ENCODE measurements around the gene MAP3K2. TPM values are rescaled to one million over a fixed set of nuclear protein-coding genes. Genes with fewer than 3 reads are reported as not detected.

The MAP3K2 gene
- total RNA-seq, 1 experiment from 2014 or later: 54.8 TPM

DNA sequence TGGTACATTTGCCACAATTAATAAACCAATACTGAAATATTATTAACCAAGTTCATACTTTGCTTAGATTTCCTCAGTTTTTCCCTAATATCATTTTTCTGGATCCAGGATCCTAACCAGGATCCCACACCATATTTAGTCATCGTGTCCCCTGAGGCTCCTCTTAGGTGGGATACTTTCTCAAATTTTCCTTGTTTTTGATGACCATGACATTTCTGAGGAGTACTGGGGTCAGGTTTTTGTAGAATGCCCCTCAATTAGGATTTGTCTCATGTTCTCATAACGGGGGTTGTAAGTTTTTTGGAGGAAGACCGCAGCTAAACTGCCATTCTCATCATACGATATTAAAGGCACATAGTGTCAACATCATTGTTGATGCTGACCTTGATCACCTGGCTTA is 78.3 kb downstream of the MAP3K2 start:
- intact Hi-C loops (cut with micrococcal nuclease; ENCODE audit: unreplicated experiment): no loop called here
- CTCF ChIA-PET: no interaction called here

DNA sequence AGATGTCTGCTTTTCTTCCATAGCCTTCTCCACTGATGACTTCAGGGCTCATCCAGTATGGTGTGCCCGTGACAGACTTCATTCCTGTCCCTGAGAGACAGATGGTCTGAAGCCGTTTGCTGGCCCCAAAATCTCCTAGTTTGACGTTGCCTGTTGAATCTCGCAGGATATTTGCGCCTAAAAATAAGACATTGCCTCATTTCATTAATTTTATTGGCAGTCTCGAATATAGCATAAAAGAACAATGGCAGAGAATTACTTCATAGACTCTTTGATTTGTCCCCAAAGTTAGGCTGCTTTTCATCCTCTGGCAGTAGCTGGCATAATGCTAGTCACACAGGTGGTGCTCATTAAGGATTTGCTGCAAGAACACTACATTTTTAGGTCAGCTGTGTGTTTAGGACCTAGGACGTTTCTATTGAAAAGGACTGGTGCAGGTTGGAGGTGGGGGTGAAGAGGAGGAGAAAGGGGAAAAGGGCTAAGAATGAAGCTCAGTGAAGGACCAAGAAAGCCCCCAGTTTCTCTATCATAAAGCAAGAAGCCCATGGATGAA is 79.1 kb downstream of the MAP3K2 start:
- CTCF ChIA-PET: no interaction called here
- intact Hi-C loops (cut with micrococcal nuclease; ENCODE audit: unreplicated experiment): no loop called here
- TF ChIP-seq EZH2 (IDR thresholded peaks at IDR 0.05; ENCODE audit: borderline replicate concordance, low read depth, low read length, poor library complexity, severe bottlenecking): no peak
- TF ChIP-seq, protein P1, sequence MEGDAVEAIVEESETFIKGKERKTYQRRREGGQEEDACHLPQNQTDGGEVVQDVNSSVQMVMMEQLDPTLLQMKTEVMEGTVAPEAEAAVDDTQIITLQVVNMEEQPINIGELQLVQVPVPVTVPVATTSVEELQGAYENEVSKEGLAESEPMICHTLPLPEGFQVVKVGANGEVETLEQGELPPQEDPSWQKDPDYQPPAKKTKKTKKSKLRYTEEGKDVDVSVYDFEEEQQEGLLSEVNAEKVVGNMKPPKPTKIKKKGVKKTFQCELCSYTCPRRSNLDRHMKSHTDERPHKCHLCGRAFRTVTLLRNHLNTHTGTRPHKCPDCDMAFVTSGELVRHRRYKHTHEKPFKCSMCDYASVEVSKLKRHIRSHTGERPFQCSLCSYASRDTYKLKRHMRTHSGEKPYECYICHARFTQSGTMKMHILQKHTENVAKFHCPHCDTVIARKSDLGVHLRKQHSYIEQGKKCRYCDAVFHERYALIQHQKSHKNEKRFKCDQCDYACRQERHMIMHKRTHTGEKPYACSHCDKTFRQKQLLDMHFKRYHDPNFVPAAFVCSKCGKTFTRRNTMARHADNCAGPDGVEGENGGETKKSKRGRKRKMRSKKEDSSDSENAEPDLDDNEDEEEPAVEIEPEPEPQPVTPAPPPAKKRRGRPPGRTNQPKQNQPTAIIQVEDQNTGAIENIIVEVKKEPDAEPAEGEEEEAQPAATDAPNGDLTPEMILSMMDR (conservative IDR thresholded peaks at IDR 0.05; ENCODE audit: low read depth, low read length): no peak
- peaks cover 18% of the 10 kb centered on the region for H3K4me1 ChIP-seq (ENCODE audit: insufficient read depth, low read length, poor library complexity, severe bottlenecking)
- no peak overlapping the region for H3K27ac ChIP-seq (ENCODE audit: low read depth, low read length, poor library complexity, severe bottlenecking)
- H3K9me3 ChIP-seq (ENCODE audit: low read depth, low read length, poor library complexity, severe bottlenecking): no peaks in the 10 kb centered on the region
- POLR2A ChIA-PET (ENCODE audit: low non-redundant PET): no interaction called here
- no TSS peak for BruUV-seq (replicated peaks)
- DNase-seq (ENCODE audit: low spot score): no peak
- no peaks in the 10 kb centered on the region for H3K27me3 ChIP-seq (replicated peaks; ENCODE audit: insufficient read depth, low read depth, low read length, poor library complexity)
- peaks cover 13% of the 10 kb centered on the region for H3K36me3 ChIP-seq (ENCODE audit: insufficient read depth, low read length, poor library complexity, severe bottlenecking)
- no peak overlapping the region for H3K4me3 ChIP-seq (ENCODE audit: low read depth, low read length, poor library complexity, severe bottlenecking)

More for the DNA sequence above, 78.3 kb downstream of the MAP3K2 start:
- TF ChIP-seq, protein P1 (conservative IDR thresholded peaks at IDR 0.05; ENCODE audit: low read depth, low read length): no peak
- TF ChIP-seq EZH2 (IDR thresholded peaks at IDR 0.05; ENCODE audit: borderline replicate concordance, low read depth, low read length, poor library complexity, severe bottlenecking): no peak
- POLR2A ChIA-PET (ENCODE audit: low non-redundant PET): no interaction called here
- H3K27ac ChIP-seq (ENCODE audit: low read depth, low read length, poor library complexity, severe bottlenecking): no peak overlapping the region
- no peaks in the 10 kb centered on the region for H3K27me3 ChIP-seq (replicated peaks; ENCODE audit: insufficient read depth, low read depth, low read length, poor library complexity)
- peaks cover 18% of the 10 kb centered on the region for H3K36me3 ChIP-seq (ENCODE audit: insufficient read depth, low read length, poor library complexity, severe bottlenecking)
- H3K9me3 ChIP-seq (ENCODE audit: low read depth, low read length, poor library complexity, severe bottlenecking): no peaks in the 10 kb centered on the region
- no peak for DNase-seq (ENCODE audit: low spot score)
- no peak overlapping the region for H3K4me3 ChIP-seq (ENCODE audit: low read depth, low read length, poor library complexity, severe bottlenecking)
- H3K4me1 ChIP-seq (ENCODE audit: insufficient read depth, low read length, poor library complexity, severe bottlenecking): peaks cover 18% of the 10 kb centered on the region
- BruUV-seq (replicated peaks): no TSS peak

DNA sequence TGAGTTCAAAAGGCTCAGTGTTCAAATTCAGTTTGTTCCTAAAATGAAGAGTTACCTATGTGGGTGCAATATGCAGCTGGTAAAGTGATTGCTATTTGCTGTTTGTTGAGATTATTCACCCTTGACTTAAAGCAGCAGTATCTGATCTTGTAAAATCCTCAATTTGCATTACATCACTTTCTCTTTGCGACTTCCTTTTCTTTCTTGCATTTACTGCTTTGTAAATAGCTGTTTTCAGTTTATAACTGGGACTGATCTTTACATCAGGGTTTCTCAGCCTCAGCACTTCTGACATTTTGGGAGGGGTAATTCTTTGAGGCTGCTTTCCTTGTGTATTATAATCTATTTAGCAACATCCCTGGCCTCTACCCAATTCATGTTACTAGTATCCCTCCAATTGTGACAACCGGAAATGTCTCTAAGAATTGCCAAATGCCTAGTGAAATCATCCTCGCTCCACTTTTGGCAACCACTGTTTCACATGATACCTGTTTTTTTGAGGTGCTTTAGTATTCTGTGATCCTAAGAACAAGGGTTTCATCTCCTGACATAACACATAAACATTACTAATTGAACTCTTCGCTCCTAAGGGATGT is 81.7 kb downstream of the MAP3K2 start:
- ChIA-PET POLR2A (ENCODE audit: low non-redundant PET) (no interaction called here), CTCF (no interaction called here)
- H3K27me3 ChIP-seq (replicated peaks; ENCODE audit: insufficient read depth, low read depth, low read length, poor library complexity): no peaks in the 10 kb centered on the region
- TF ChIP-seq, protein P1 (conservative IDR thresholded peaks at IDR 0.05; ENCODE audit: low read depth, low read length): no peak
- TF ChIP-seq EZH2 (IDR thresholded peaks at IDR 0.05; ENCODE audit: borderline replicate concordance, low read depth, low read length, poor library complexity, severe bottlenecking): no peak
- intact Hi-C loops (cut with micrococcal nuclease; ENCODE audit: unreplicated experiment): no loop called here
- BruUV-seq (replicated peaks): TSS peak; percentile 21
- peak overlapping the region; percentile 25 for H3K27ac ChIP-seq (ENCODE audit: low read depth, low read length, poor library complexity, severe bottlenecking)
- H3K4me1 ChIP-seq (ENCODE audit: insufficient read depth, low read length, poor library complexity, severe bottlenecking): peaks cover 18% of the 10 kb centered on the region
- H3K36me3 ChIP-seq (ENCODE audit: insufficient read depth, low read length, poor library complexity, severe bottlenecking): peaks cover 6% of the 10 kb centered on the region
- DNase-seq (ENCODE audit: low spot score): peak; percentile 88
- H3K9me3 ChIP-seq (ENCODE audit: low read depth, low read length, poor library complexity, severe bottlenecking): no peaks in the 10 kb centered on the region
- no peak overlapping the region for H3K4me3 ChIP-seq (ENCODE audit: low read depth, low read length, poor library complexity, severe bottlenecking)

All from A673 (cell line).